WTC11 (cell line): ENCODE measurements around the gene MRPL34. TPM values are rescaled to one million over a fixed set of nuclear protein-coding genes. Genes with fewer than 3 reads are reported as not detected.
"Not testable (repeated sequence)": the region's sequence is repeated elsewhere in the genome, so short reads cannot be mapped to it uniquely, and the experiment has no call there.

Experiments used
- ATAC-seq: fragments of 200-7000 bp; cut with Tn5 transposase; 2 replicates; pipeline ENCODE4 v1.10.0; 2021; ENCODE audit warnings: mild to moderate bottlenecking, moderate library complexity
- CTCF ChIA-PET: fragments of 300-600 bp; sonication (Branson Sonifier 250); formaldehyde crosslinking; loops from one replicate; lab custom pipeline; 2021; ENCODE audit warnings: antibody characterized with exemption; lab: Charles Lee
- POLR2A ChIA-PET: fragments of 350-600 bp; sonication (Branson Sonifier 250); formaldehyde crosslinking; loops from one replicate; lab custom pipeline; 2021; ENCODE audit warnings: antibody characterized with exemption; lab: Charles Lee
- DNase-seq: peaks from one replicate; pipeline ENCODE4 v3.0.0; 2021; ENCODE audit warnings: low spot score
- H3K27ac Mint-ChIP-seq: 2 replicates; pipeline ENCODE4 v1.8.0; 2021; ENCODE audit warnings: mixed read lengths
- H3K27me3 Mint-ChIP-seq: 2 replicates; pipeline ENCODE4 v1.8.0; 2021; ENCODE audit warnings: low read depth, mild to moderate bottlenecking, moderate library complexity, mixed read lengths
- H3K36me3 Mint-ChIP-seq: 2 replicates; pipeline ENCODE4 v1.8.0; 2021; ENCODE audit warnings: mixed read lengths
- H3K4me1 Mint-ChIP-seq: 2 replicates; pipeline ENCODE4 v1.8.0; 2022; ENCODE audit warnings: mixed read lengths
- H3K4me3 Mint-ChIP-seq: 2 replicates; pipeline ENCODE4 v1.8.0; 2021; ENCODE audit warnings: mild to moderate bottlenecking, moderate library complexity, mixed read lengths
- H3K9me3 Mint-ChIP-seq: 2 replicates; pipeline ENCODE4 v1.8.0; 2021; ENCODE audit warnings: mixed read lengths
- EMX1 ChIP-seq: fragments of 250-450 bp; sonication (Bioruptor Pico); IDR thresholded peaks from 2 replicates; pipeline ENCODE4 v1.8.0; 2021; ENCODE audit warnings: mild to moderate bottlenecking
- FOXJ3 ChIP-seq: sonication (generic); formaldehyde crosslinking; IDR thresholded peaks from 2 replicates; pipeline ENCODE4 v1.9.0; 2021; ENCODE audit warnings: missing genetic modification reagents, mild to moderate bottlenecking, borderline replicate concordance
- GTF2I ChIP-seq: fragments of 250-450 bp; sonication (Bioruptor Pico); conservative IDR thresholded peaks from 2 replicates; pipeline ENCODE4 v1.4.0; 2021; ENCODE audit warnings: mild to moderate bottlenecking
- NR2C2 ChIP-seq: sonication (generic); formaldehyde crosslinking; IDR thresholded peaks from 2 replicates; pipeline ENCODE4 v1.8.0; 2022; ENCODE audit warnings: mild to moderate bottlenecking, missing genetic modification reagents
- PRRX2 ChIP-seq: fragments of 250-450 bp; sonication (Bioruptor Pico); IDR thresholded peaks from 2 replicates; pipeline ENCODE4 v1.8.0; 2021; ENCODE audit warnings: mild to moderate bottlenecking
- RORB ChIP-seq: fragments of 250-450 bp; sonication (Bioruptor Pico); IDR thresholded peaks from 2 replicates; pipeline ENCODE4 v1.9.0; 2021; ENCODE audit warnings: mild to moderate bottlenecking
- SMAD3 ChIP-seq: sonication (generic); formaldehyde crosslinking; IDR thresholded peaks from 2 replicates; pipeline ENCODE4 v1.8.0; 2022; ENCODE audit warnings: missing genetic modification reagents, mild to moderate bottlenecking, borderline replicate concordance
- ZNF138 ChIP-seq: sonication (generic); formaldehyde crosslinking; conservative IDR thresholded peaks from 2 replicates; pipeline ENCODE4 v1.8.1; 2022; ENCODE audit warnings: mild to moderate bottlenecking, moderate library complexity, missing genetic modification reagents
- ZNF263 ChIP-seq: sonication (generic); formaldehyde crosslinking; IDR thresholded peaks from 2 replicates; pipeline ENCODE4 v1.8.1; 2022; ENCODE audit warnings: low read depth, mild to moderate bottlenecking, moderate library complexity, missing genetic modification reagents
- ZNF317 ChIP-seq: sonication (generic); formaldehyde crosslinking; IDR thresholded peaks from 2 replicates; pipeline ENCODE4 v1.8.1; 2023; ENCODE audit warnings: low read depth, mild to moderate bottlenecking, moderate library complexity, missing genetic modification reagents, borderline replicate concordance
- ZNF396 ChIP-seq: fragments of 250-450 bp; sonication (Bioruptor Pico); IDR thresholded peaks from 2 replicates; pipeline ENCODE4 v1.8.0; 2021; ENCODE audit warnings: mild to moderate bottlenecking, moderate library complexity, borderline replicate concordance
- ZNF416 ChIP-seq: fragments of 250-450 bp; sonication (Bioruptor Pico); IDR thresholded peaks from 2 replicates; pipeline ENCODE4 v1.9.0; 2021; ENCODE audit warnings: mild to moderate bottlenecking, inconsistent platforms
- ZNF671 ChIP-seq: fragments of 250-450 bp; sonication (Bioruptor Pico); IDR thresholded peaks from 2 replicates; pipeline ENCODE4 v1.8.0; 2021; ENCODE audit warnings: mild to moderate bottlenecking
- total RNA-seq: library from RNA; stranded (reverse); gene quantifications from 3 replicates; pipeline ENCODE4 v1.2.3, GENCODE V29; 2021
- TF ChIP-seq, protein P1 (sequence below): fragments of 250-450 bp; sonication (Bioruptor Pico); IDR thresholded peaks from 2 replicates; pipeline ENCODE4 v1.9.0; 2021; ENCODE audit warnings: mild to moderate bottlenecking
- TF ChIP-seq, protein P2 (sequence below): sonication (generic); formaldehyde crosslinking; IDR thresholded peaks from 2 replicates; pipeline ENCODE4 v1.8.1; 2022; ENCODE audit warnings: missing genetic modification reagents, borderline replicate concordance
- TF ChIP-seq, protein P3 (sequence below): sonication (generic); formaldehyde crosslinking; IDR thresholded peaks from 2 replicates; pipeline ENCODE4 v1.8.0; 2022; ENCODE audit warnings: mild to moderate bottlenecking, missing genetic modification reagents
- TF ChIP-seq, protein P4 (sequence below): fragments of 250-450 bp; sonication (Bioruptor Pico); conservative IDR thresholded peaks from 2 replicates; pipeline ENCODE4 v1.9.0; 2021; ENCODE audit warnings: mild to moderate bottlenecking
- TF ChIP-seq, protein P5 (sequence below): sonication (generic); formaldehyde crosslinking; IDR thresholded peaks from 2 replicates; pipeline ENCODE4 v1.8.1; 2022; ENCODE audit warnings: mild to moderate bottlenecking, missing genetic modification reagents, moderate library complexity, borderline replicate concordance

MRPL34 gene
- total RNA-seq, 1 experiment from 2014 or later = 130 TPM

DNA sequence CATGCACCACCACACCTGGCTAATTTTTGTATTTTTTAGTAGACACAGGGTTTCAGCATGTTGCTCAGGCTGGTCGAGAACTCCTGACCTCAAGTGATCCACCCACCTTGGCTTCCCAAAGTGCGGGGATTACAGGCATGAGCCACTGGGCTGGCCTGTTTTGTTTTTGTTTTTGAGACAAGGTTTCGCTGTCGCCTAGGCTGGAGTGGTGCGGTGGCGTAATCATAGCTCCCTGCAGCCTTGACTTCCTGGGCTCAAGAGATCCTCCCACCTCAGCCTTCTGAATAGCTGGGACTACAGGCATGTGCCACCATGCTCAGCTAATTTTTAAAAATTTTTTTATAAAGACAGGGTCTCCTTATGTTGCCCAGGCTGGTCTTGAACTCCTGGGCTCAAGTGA lies 10.1 kb upstream of the MRPL34 start:
- H3K4me1 Mint-ChIP-seq, H3K4me3 Mint-ChIP-seq, H3K27me3 Mint-ChIP-seq, H3K27ac Mint-ChIP-seq, DNase-seq, ATAC-seq, H3K9me3 Mint-ChIP-seq: not testable (repeated sequence)
- peaks cover 32% of the 10 kb centered on the region for H3K36me3 Mint-ChIP-seq
- ChIA-PET CTCF (interaction anchor here (3.3 kb wide), 1 partner anchor 11 kb away, joined by 60 read pairs; the partner anchor contains the start of gene MRPL34), POLR2A (interaction anchor here (1.8 kb wide), 1 partner anchor 14 kb away, joined by 10 read pairs; the partner anchor contains the start of gene DDA1)

DNA sequence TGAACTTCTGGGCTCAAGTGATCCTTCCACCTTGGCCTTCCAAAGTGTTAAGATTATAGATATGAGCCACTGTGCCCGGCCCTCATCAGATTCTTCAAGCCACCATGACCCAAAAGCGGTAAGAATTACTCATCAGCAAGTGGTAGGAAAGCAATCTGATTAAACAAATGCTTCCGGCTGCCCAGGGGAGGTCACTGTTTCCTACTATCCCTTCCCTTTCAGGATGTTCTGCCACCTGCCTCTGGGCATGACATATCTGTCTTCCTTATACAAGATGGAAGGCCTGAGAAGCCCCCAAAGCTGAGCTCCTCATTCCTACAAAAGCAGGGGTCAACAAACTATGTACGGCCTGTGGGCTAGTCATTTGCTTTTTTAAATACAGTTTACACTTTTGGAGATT lies 9.4 kb upstream of the MRPL34 start:
- POLR2A ChIA-PET = interaction anchor here (1.2 kb wide), 1 partner anchor 9 kb away, joined by 6 read pairs; no protein-coding TSS in a partner anchor
- ATAC-seq = no peak
- no peak for DNase-seq
- peak overlapping the region; percentile 45; the same call in 1 of the 2 replicates for H3K27ac Mint-ChIP-seq
- H3K36me3 Mint-ChIP-seq = peaks cover 32% of the 10 kb centered on the region
- H3K4me3 Mint-ChIP-seq = no peak overlapping the region
- H3K27me3 Mint-ChIP-seq = no peaks in the 10 kb centered on the region
- H3K9me3 Mint-ChIP-seq = peaks cover 5% of the 10 kb centered on the region
- TF ChIP-seq ZNF416 (CRISPR knock-in tag) (no peak), FOXJ3 (CRISPR knock-in tag) (no peak), ZNF138 (CRISPR knock-in tag) (no peak), SMAD3 (CRISPR knock-in tag) (no peak), ZNF263 (no peak), NR2C2 (CRISPR knock-in tag) (no peak), ZNF671 (CRISPR knock-in tag) (no peak), ZNF317 (no peak), EMX1 (CRISPR knock-in tag) (no peak), ZNF396 (CRISPR knock-in tag) (no peak), PRRX2 (CRISPR knock-in tag) (no peak), GTF2I (CRISPR knock-in tag) (no peak), RORB (CRISPR knock-in tag) (no peak)
- TF ChIP-seq, protein P1, sequence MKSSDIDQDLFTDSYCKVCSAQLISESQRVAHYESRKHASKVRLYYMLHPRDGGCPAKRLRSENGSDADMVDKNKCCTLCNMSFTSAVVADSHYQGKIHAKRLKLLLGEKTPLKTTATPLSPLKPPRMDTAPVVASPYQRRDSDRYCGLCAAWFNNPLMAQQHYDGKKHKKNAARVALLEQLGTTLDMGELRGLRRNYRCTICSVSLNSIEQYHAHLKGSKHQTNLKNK (CRISPR knock-in tag) = no peak
- TF ChIP-seq, protein P2, sequence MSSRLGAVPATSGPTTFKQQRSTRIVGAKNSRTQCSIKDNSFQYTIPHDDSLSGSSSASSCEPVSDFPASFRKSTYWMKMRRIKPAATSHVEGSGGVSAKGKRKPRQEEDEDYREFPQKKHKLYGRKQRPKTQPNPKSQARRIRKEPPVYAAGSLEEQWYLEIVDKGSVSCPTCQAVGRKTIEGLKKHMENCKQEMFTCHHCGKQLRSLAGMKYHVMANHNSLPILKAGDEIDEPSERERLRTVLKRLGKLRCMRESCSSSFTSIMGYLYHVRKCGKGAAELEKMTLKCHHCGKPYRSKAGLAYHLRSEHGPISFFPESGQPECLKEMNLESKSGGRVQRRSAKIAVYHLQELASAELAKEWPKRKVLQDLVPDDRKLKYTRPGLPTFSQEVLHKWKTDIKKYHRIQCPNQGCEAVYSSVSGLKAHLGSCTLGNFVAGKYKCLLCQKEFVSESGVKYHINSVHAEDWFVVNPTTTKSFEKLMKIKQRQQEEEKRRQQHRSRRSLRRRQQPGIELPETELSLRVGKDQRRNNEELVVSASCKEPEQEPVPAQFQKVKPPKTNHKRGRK (CRISPR knock-in tag) = no peak
- TF ChIP-seq, protein P3, sequence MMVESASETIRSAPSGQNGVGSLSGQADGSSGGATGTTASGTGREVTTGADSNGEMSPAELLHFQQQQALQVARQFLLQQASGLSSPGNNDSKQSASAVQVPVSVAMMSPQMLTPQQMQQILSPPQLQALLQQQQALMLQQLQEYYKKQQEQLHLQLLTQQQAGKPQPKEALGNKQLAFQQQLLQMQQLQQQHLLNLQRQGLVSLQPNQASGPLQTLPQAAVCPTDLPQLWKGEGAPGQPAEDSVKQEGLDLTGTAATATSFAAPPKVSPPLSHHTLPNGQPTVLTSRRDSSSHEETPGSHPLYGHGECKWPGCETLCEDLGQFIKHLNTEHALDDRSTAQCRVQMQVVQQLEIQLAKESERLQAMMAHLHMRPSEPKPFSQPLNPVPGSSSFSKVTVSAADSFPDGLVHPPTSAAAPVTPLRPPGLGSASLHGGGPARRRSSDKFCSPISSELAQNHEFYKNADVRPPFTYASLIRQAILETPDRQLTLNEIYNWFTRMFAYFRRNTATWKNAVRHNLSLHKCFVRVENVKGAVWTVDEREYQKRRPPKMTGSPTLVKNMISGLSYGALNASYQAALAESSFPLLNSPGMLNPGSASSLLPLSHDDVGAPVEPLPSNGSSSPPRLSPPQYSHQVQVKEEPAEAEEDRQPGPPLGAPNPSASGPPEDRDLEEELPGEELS (CRISPR knock-in tag) = no peak
- TF ChIP-seq, protein P4, sequence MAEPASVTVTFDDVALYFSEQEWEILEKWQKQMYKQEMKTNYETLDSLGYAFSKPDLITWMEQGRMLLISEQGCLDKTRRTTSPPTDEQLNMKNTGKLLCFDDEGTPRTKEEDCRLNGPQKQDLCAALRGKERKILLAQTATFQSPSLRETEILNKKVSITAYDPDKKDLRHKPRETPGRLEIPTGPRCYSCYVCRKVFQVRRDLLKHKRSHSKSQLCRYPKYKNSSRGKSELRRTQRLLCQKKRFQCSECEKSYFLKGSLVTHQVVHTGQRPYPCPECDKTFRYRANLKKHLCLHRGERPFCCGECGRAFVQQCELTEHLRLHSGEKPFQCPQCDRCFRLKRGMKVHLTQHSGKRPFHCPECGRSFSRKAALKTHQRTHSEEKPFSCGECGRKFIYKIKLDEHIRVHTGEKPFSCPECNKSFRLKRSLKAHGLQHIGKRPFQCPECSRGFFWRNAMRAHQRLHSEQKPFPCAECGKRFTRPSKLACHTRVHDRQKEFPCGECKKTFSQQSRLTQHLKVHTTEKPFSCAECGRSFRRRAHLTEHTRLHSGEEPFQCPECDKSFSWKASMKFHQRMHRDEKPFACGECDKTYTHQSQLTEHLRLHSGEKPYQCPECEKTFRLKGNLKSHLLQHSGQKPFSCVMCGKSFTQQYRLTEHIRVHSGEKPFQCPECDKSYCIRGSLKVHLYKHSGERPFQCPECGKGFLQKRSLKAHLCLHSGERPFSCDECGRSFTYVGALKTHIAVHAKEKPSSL (CRISPR knock-in tag) = no peak
- TF ChIP-seq, protein P5, sequence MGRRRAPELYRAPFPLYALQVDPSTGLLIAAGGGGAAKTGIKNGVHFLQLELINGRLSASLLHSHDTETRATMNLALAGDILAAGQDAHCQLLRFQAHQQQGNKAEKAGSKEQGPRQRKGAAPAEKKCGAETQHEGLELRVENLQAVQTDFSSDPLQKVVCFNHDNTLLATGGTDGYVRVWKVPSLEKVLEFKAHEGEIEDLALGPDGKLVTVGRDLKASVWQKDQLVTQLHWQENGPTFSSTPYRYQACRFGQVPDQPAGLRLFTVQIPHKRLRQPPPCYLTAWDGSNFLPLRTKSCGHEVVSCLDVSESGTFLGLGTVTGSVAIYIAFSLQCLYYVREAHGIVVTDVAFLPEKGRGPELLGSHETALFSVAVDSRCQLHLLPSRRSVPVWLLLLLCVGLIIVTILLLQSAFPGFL (CRISPR knock-in tag) = no peak
- CTCF ChIA-PET = interaction anchor here (0.6 to 1.4 kb wide), 3 partner anchors 9 to 97 kb away, joined by 4 to 5 read pairs (median 4); partner anchors contain the start of gene MRPL34
- peaks cover 10% of the 10 kb centered on the region for H3K4me1 Mint-ChIP-seq
